Lung (tissue), 12 donors: ENCODE measurements around the gene SAMD11. TPM values are rescaled to one million over a fixed set of nuclear protein-coding genes. Genes with fewer than 3 reads are reported as not detected.
A peak's percentile ranks its signal among the peaks of the same experiment; 100 is the strongest.

Experiments used
- ATAC-seq: fragments of 200-7000 bp; cut with Tn5 transposase; one replicate; pipeline ENCODE4 v1.9.1; 2020; ENCODE audit warnings: moderate number of reproducible peaks; ENCODE audit not compliant: insufficient read depth, low FRiP score
- DNase-seq, 3 donors: peaks; one replicate each; pipeline ENCODE4 v3.0.0-alpha.2; 2013 to 2017
- H3K27ac ChIP-seq, 2 donors: one replicate each; pipeline ENCODE4 v1.5.1; 2013; ENCODE audit warnings: mild to moderate bottlenecking in 2 of 2, moderate library complexity in 2 of 2, control low read depth in 1 of 2, inconsistent platforms in 1 of 2, low read depth in 1 of 2, low read length in 1 of 2
- H3K27me3 ChIP-seq, 3 donors: one replicate each; pipeline ENCODE4 v1.5.1; 2013; ENCODE audit warnings: low read length in 2 of 3; ENCODE audit not compliant: control insufficient read depth in 3 of 3, insufficient read depth in 3 of 3
- H3K36me3 ChIP-seq, 4 donors: one replicate each; pipeline ENCODE4 v1.5.1; 2013; ENCODE audit warnings: low read length in 4 of 4, mild to moderate bottlenecking in 1 of 4, moderate library complexity in 1 of 4; ENCODE audit not compliant: control insufficient read depth in 4 of 4, insufficient read depth in 4 of 4
- H3K4me1 ChIP-seq, 5 donors: one replicate each; pipeline ENCODE4 v1.5.1; 2013; ENCODE audit warnings: low read length in 5 of 5, mild to moderate bottlenecking in 2 of 5, moderate library complexity in 1 of 5; ENCODE audit not compliant: control insufficient read depth in 5 of 5, insufficient read depth in 5 of 5
- H3K4me3 ChIP-seq: one replicate; pipeline ENCODE4 v1.5.1; 2013; ENCODE audit warnings: mild to moderate bottlenecking, control low read depth, moderate library complexity
- H3K9ac ChIP-seq, 2 donors: one replicate each; pipeline ENCODE4 v1.5.1; 2013; ENCODE audit warnings: low read length in 2 of 2, control low read depth in 1 of 2; ENCODE audit not compliant: insufficient read depth in 1 of 2
- H3K9me3 ChIP-seq, 4 donors: one replicate each; pipeline ENCODE4 v1.5.1; 2013; ENCODE audit warnings: low read length in 3 of 4, mild to moderate bottlenecking in 1 of 4, moderate library complexity in 1 of 4; ENCODE audit not compliant: control insufficient read depth in 4 of 4, insufficient read depth in 3 of 4
- WGBS, 2 donors: extraction: QIAGEN DNeasy Blood & Tissue Kit; methylation state at CpG; one replicate each; pipeline ENCODE4 v1.1.7; 2013; 5-methylcytosine and 5-hydroxymethylcytosine counted together
- polyA plus RNA-seq, 2 donors: library from polyadenylated mRNA; stranded (reverse); fragments of 200-250 nt; gene quantifications; one replicate each; pipeline ENCODE4 v1.2.1, GENCODE V29; 2013
- total RNA-seq, 2 donors: library from RNA; depleted of rRNA in 1 of 2; stranded (reverse); fragments of >200 nt in 1 of 2; gene quantifications; one replicate each; pipeline ENCODE4 v1.2.1, GENCODE V29; 2014 to 2021
- TF ChIP-seq, protein P1 (sequence below): IDR thresholded peaks from 2 replicates; pipeline ENCODE4 v1.5.1; 2012; ENCODE audit warnings: mild to moderate bottlenecking; ENCODE audit errors: control extremely low read depth, extremely low read depth
- donor health status: control.
- donor health status: control.
- donor health status: Bipolar disorder and iron deficiency.
- donor health status: healthy.
- donor health status: DM: yes; HTN: yes; CAD: no.

SAMD11 gene
- total and polyA plus RNA-seq, 4 donors: 3.7 to 26.3 (median 5.8) TPM

DNA sequence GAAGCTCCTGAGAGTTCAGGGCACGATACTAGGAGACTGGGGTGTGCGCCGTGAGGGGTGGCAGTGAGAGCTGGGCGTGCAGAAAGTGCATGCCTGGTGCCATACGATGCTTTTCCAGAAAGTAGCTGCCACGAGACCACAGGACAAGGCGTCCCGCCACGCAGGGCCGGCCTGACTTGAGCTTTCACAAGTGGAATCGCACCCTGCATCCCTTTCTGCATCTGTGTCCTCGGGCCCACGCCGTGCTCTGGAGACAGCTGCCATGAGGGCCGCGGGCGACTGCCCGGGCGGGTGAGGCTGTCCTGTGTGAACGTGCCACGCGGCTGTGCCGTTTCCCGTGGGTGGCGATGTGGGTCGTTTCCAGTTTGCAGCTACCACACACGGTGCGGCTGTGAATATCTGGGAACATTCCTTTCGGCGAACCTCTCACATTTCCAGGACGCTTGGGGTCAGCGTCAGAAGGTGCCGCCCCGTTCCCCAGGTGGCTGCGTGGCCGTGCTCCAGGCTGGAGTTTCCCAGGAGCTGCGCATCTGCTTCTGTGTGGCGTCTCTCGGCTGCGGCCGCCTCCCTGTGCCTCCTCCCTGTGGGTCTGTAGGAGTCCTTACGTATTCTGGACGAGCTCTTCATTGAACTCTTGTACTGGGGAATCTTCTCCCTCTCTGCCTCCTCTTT is 59.2 kb downstream of the SAMD11 start:
- no peak overlapping the region for H3K9ac ChIP-seq
- no peak overlapping the region for H3K4me3 ChIP-seq
- peak overlapping the region in 1 of 2 donors; percentile 94 for H3K27ac ChIP-seq
- H3K36me3 ChIP-seq: no peaks in the 10 kb centered on the region
- H3K9me3 ChIP-seq: peaks cover 0 to 2% (median 0%) of the 10 kb centered on the region in 4 donors
- TF ChIP-seq, protein P1, sequence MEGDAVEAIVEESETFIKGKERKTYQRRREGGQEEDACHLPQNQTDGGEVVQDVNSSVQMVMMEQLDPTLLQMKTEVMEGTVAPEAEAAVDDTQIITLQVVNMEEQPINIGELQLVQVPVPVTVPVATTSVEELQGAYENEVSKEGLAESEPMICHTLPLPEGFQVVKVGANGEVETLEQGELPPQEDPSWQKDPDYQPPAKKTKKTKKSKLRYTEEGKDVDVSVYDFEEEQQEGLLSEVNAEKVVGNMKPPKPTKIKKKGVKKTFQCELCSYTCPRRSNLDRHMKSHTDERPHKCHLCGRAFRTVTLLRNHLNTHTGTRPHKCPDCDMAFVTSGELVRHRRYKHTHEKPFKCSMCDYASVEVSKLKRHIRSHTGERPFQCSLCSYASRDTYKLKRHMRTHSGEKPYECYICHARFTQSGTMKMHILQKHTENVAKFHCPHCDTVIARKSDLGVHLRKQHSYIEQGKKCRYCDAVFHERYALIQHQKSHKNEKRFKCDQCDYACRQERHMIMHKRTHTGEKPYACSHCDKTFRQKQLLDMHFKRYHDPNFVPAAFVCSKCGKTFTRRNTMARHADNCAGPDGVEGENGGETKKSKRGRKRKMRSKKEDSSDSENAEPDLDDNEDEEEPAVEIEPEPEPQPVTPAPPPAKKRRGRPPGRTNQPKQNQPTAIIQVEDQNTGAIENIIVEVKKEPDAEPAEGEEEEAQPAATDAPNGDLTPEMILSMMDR: no peak
- H3K4me1 ChIP-seq: no peaks in the 10 kb centered on the region
- peaks cover 4 to 26% (median 5%) of the 10 kb centered on the region in 3 donors for H3K27me3 ChIP-seq
- WGBS, 2 donors: 77 to 82% methylated on average over 43 of the region's 43 CpGs
- no peak for ATAC-seq
- DNase-seq: no peak

DNA sequence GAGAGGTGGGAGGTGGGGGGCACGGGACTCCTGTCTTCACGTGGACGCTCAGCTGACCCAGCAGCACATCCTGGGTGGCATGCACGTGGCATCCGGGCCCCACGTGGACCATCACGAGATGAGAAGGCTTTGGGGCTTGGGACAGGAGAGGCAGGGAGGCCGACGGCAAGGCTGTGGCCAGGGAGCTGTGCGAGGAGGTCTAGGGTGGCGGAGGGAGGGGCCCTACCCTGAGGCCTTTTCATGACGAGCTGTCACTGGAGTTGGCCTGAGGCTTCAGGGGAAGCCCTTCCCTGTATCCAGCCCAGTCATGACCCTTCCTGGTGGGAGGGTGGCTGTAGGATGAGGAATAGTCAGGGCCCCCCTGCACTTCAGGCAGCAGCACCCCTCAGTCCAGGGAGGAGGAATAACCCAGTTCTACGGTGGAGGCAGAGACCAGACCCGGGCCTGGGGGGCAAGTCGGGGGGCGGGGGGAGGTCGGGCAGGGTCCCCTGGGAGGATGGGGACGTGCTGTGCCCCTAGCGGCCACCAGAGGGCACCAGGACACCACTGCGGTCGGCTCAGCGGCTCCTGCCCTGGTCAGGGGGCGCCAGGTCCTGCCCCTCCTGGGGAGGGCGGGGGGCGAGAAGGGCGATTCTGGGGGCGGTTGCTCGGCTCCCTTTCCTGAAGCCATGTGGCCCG is 60.2 kb downstream of the SAMD11 start:
- DNase-seq (peak in 2 of 3 donors; percentile 24 to 63), ATAC-seq (no peak)
- H3K9ac ChIP-seq: no peak overlapping the region
- H3K9me3 ChIP-seq: peaks cover 0 to 2% (median 0%) of the 10 kb centered on the region in 4 donors
- H3K27ac ChIP-seq: no peak overlapping the region
- TF ChIP-seq, protein P1: peak; percentile 38
- H3K4me3 ChIP-seq: no peak overlapping the region
- no peaks in the 10 kb centered on the region for H3K4me1 ChIP-seq
- WGBS, 2 donors: 17 to 18% methylated on average over 25 to 29 of the region's 29 CpGs
- no peaks in the 10 kb centered on the region for H3K36me3 ChIP-seq
- peaks cover 4 to 26% (median 5%) of the 10 kb centered on the region in 3 donors for H3K27me3 ChIP-seq

DNA sequence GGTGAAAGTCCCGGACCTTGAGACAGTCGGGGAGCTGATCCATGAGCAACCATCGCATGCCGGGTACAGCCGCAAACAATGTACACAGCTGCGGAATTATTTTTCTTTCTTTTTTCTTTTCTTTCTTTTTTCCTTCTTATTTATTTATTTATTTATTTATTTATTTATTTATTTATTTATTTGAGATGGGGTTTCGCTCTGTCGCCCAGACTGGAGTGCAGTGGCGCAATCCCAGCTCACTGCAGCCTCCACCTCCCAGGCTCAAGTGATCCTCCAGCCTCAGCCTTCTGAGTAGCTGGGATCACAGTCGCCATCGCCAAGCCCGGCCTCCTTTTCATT is 60.7 kb downstream of the SAMD11 start:
- TF ChIP-seq, protein P1: no peak
- WGBS, 2 donors: 60 to 66% methylated on average over 12 of the region's 12 CpGs
- H3K9me3 ChIP-seq: peaks cover 0 to 2% (median 0%) of the 10 kb centered on the region in 4 donors
- no peak overlapping the region for H3K27ac ChIP-seq
- H3K4me1 ChIP-seq: no peaks in the 10 kb centered on the region
- ATAC-seq: no peak
- H3K9ac ChIP-seq: no peak overlapping the region
- H3K27me3 ChIP-seq: peaks cover 4 to 26% (median 5%) of the 10 kb centered on the region in 3 donors
- H3K36me3 ChIP-seq: no peaks in the 10 kb centered on the region
- no peak overlapping the region for H3K4me3 ChIP-seq
- no peak for DNase-seq
